ENCODE measurements around the gene RNLS.

RNLS gene

GRCh38 chr10:88482220-88482619, 100.9 kb downstream of the RNLS start:
- Histone ChIP-seq H3K27me3 (ENCODE audit: low read depth, low read length) (no peaks in the 10 kb centered on the region), H3K9ac (ENCODE audit: low read length) (no peak overlapping the region), H3K27ac (ENCODE audit: low read length) (no peak overlapping the region), H3K36me3 (replicated peaks; ENCODE audit: low read depth, low read length) (no peaks in the 10 kb centered on the region), H3K4me3 (ENCODE audit: low read length) (no peak overlapping the region), H3K4me1 (ENCODE audit: low read length) (no peaks in the 10 kb centered on the region), H4K20me1 (ENCODE audit: insufficient read depth, low read length) (no peaks in the 10 kb centered on the region), H3K79me2 (ENCODE audit: low read length) (no peaks in the 10 kb centered on the region), H2AFZ (ENCODE audit: low read depth, low read length) (no peak overlapping the region), H3K4me2 (ENCODE audit: low read length) (no peak overlapping the region), H3K9me3 (ENCODE audit: insufficient read depth, low read length) (no peaks in the 10 kb centered on the region)
- no peak for TF ChIP-seq CTCF (IDR thresholded peaks at IDR 0.05; ENCODE audit: low read depth, low read length)
- no peak for TF ChIP-seq EZH2phosphoT487 (IDR thresholded peaks at IDR 0.05; ENCODE audit: low read depth)

GRCh38 chr10:88478256-88478655, 104.9 kb downstream of the RNLS start:
- no peak overlapping the region for H2AFZ ChIP-seq (ENCODE audit: low read depth, low read length)
- no peaks in the 10 kb centered on the region for H3K4me1 ChIP-seq (ENCODE audit: low read length)
- H3K4me3 ChIP-seq (ENCODE audit: low read length) = no peak overlapping the region
- no peak overlapping the region for H3K4me2 ChIP-seq (ENCODE audit: low read length)
- no peaks in the 10 kb centered on the region for H3K79me2 ChIP-seq (ENCODE audit: low read length)
- H3K27ac ChIP-seq (ENCODE audit: low read length) = no peak overlapping the region
- H4K20me1 ChIP-seq (ENCODE audit: insufficient read depth, low read length) = no peaks in the 10 kb centered on the region
- H3K9me3 ChIP-seq (ENCODE audit: insufficient read depth, low read length) = no peaks in the 10 kb centered on the region
- no peak overlapping the region for H3K9ac ChIP-seq (ENCODE audit: low read length)
- TF ChIP-seq CTCF (IDR thresholded peaks at IDR 0.05; ENCODE audit: low read depth, low read length) (no peak), EZH2phosphoT487 (IDR thresholded peaks at IDR 0.05; ENCODE audit: low read depth) (no peak)
- no peaks in the 10 kb centered on the region for H3K36me3 ChIP-seq (replicated peaks; ENCODE audit: low read depth, low read length)
- no peaks in the 10 kb centered on the region for H3K27me3 ChIP-seq (ENCODE audit: low read depth, low read length)

GRCh38 chr10:88477343-88478085, 105.6 kb downstream of the RNLS start:
- Histone ChIP-seq H2AFZ (ENCODE audit: low read depth, low read length) (no peak overlapping the region), H3K36me3 (replicated peaks; ENCODE audit: low read depth, low read length) (no peaks in the 10 kb centered on the region), H3K4me2 (ENCODE audit: low read length) (no peak overlapping the region), H3K79me2 (ENCODE audit: low read length) (no peaks in the 10 kb centered on the region), H3K4me1 (ENCODE audit: low read length) (no peaks in the 10 kb centered on the region), H3K27me3 (ENCODE audit: low read depth, low read length) (no peaks in the 10 kb centered on the region), H3K9ac (ENCODE audit: low read length) (no peak overlapping the region), H3K9me3 (ENCODE audit: insufficient read depth, low read length) (no peaks in the 10 kb centered on the region), H3K4me3 (ENCODE audit: low read length) (no peak overlapping the region), H4K20me1 (ENCODE audit: insufficient read depth, low read length) (no peaks in the 10 kb centered on the region), H3K27ac (ENCODE audit: low read length) (no peak overlapping the region)
- TF ChIP-seq EZH2phosphoT487 (IDR thresholded peaks at IDR 0.05; ENCODE audit: low read depth) (no peak), CTCF (IDR thresholded peaks at IDR 0.05; ENCODE audit: low read depth, low read length) (no peak)

- no peak overlapping the region for H3K4me2 ChIP-seq (ENCODE audit: low read length)
- TF ChIP-seq EZH2phosphoT487 (IDR thresholded peaks at IDR 0.05; ENCODE audit: low read depth) (no peak), CTCF (IDR thresholded peaks at IDR 0.05; ENCODE audit: low read depth, low read length) (no peak)
- no peaks in the 10 kb centered on the region for H3K27me3 ChIP-seq (ENCODE audit: low read depth, low read length)
- H2AFZ ChIP-seq (ENCODE audit: low read depth, low read length) = no peak overlapping the region
- no peak overlapping the region for H3K4me3 ChIP-seq (ENCODE audit: low read length)
- H3K27ac ChIP-seq (ENCODE audit: low read length) = no peak overlapping the region
- H3K4me1 ChIP-seq (ENCODE audit: low read length) = no peaks in the 10 kb centered on the region
- H3K36me3 ChIP-seq (replicated peaks; ENCODE audit: low read depth, low read length) = no peaks in the 10 kb centered on the region
- H3K9ac ChIP-seq (ENCODE audit: low read length) = no peak overlapping the region
- H4K20me1 ChIP-seq (ENCODE audit: insufficient read depth, low read length) = no peaks in the 10 kb centered on the region
- no peaks in the 10 kb centered on the region for H3K79me2 ChIP-seq (ENCODE audit: low read length)
- H3K9me3 ChIP-seq (ENCODE audit: insufficient read depth, low read length) = no peaks in the 10 kb centered on the region
These were observed 108.0 kb downstream of the RNLS start for GRCh38 chr10:88474884-88475844.
